OCI-LY1 (cell line): ENCODE results near the gene CFAP46.

Experiments used
- EZH2 ChIP-seq: fragments of 200-600 bp; sonication (generic), shearing (Covaris generic); IDR thresholded peaks from 2 replicates; pipeline ENCODE4 v1.8.0; 2017; ENCODE audit warnings: borderline replicate concordance, mixed run types, mild to moderate bottlenecking, antibody characterized with exemption, low read length, moderate library complexity, mixed read lengths
- TF ChIP-seq, protein P1 (sequence below): fragments of 200-600 bp; sonication (generic), shearing (Covaris generic); IDR thresholded peaks from 2 replicates; pipeline ENCODE4 v1.5.1; 2017; ENCODE audit warnings: mild to moderate bottlenecking, antibody characterized with exemption, low read length, moderate library complexity, mixed read lengths

DNA sequence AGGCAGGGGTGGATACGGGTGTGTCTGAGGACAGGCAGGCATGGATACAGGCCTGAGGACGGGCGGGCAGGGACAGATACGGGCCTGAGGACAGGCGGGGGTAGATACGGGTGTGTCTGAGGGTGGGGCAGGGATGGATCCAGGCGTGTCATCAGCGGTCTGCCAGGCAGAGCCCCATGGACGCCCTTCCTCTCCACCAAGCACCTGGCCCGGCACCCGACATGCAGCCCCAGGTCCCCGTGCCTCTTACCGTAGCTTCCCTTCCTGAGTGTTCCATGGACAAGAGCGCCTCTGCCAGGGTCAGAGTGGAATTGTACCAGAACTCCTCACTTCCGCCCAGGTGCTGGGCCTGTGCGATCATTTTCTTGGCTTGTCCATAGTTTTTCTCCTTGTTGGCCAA, 81.8 kb downstream of the CFAP46 start:
- TF ChIP-seq, protein P1, sequence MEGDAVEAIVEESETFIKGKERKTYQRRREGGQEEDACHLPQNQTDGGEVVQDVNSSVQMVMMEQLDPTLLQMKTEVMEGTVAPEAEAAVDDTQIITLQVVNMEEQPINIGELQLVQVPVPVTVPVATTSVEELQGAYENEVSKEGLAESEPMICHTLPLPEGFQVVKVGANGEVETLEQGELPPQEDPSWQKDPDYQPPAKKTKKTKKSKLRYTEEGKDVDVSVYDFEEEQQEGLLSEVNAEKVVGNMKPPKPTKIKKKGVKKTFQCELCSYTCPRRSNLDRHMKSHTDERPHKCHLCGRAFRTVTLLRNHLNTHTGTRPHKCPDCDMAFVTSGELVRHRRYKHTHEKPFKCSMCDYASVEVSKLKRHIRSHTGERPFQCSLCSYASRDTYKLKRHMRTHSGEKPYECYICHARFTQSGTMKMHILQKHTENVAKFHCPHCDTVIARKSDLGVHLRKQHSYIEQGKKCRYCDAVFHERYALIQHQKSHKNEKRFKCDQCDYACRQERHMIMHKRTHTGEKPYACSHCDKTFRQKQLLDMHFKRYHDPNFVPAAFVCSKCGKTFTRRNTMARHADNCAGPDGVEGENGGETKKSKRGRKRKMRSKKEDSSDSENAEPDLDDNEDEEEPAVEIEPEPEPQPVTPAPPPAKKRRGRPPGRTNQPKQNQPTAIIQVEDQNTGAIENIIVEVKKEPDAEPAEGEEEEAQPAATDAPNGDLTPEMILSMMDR: no peak
- TF ChIP-seq EZH2: no peak
